GOT3 (cell line): Measurements from ENCODE around the gene MYO9B.
"Not testable (repeated sequence)": the region's sequence is repeated elsewhere in the genome, so short reads cannot be mapped to it uniquely, and the experiment has no call there.

Experiments used
- DNase-seq: peaks from one replicate; lab custom pipeline; 2025; ENCODE audit warnings: mixed read lengths; lab: John Stamatoyannopoulos, UW

Gene MYO9B

DNA sequence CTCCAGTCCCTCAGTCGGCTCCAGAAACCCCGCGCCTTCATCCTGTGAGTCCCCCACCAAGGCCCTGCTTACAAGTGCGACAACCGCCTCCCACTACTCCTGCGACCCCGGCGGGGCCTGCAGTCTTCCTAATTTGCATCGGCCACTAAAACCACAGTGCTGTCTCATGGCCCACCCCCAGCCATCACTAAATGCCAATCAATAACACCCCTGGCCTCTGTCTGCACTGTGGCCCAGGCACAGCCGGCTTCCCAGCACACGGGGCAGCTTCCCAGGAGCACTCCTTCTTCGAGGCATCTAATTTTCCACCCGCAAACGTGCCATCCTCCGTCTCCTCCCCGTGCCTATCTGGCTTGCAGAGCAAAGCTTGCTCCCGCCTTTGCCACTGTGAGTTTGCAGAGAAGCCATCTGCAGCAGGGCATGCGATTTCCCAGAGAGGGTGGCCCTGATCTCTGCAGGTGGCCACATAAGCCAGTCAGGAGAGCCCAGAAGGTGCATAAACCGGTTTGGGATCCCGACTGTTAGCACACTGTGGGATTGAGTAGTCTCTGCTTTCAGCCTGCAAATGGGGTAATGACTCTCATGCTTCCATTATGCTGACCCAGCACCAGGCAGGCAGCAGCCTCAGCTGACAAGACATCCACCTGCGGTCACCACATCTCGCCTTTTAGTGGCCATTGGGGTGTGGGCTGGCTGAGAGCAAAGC is 105.6 kb downstream of the MYO9B start:
- no peak for DNase-seq

DNA sequence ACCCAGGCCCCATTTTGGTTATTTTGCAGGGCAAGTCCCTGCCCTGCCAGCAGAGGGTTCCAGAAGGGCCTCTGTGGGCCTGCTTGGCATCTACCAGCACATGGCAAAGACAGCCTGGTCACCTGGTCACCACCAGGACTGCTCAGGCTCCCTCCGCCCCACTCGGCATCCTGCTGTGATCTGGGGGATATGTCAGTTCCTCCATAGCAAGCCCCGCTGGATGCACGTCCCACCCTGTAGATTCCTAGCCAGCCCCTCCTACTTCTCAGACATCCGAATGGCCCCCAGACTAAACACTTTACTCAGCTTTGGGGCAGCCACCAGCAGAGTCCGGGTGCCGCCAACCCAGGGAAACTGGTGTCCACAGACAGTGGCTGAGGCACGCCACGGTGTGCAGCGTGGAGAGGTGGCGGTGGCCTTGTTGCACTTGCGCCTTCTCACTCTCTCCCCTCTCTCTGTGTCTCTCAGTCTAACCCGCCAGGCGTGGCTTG is 107.7 kb downstream of the MYO9B start:
- no peak for DNase-seq

GRCh38 chr19:17183858-17184321 is 108.3 kb downstream of the MYO9B start:
- no peak for DNase-seq

GRCh38 chr19:17184371-17184841 is 108.8 kb downstream of the MYO9B start:
- no peak for DNase-seq

GRCh38 chr19:17185590-17185989 is 110.0 kb downstream of the MYO9B start:
- DNase-seq: no peak

- not testable (repeated sequence) for DNase-seq
Observed at GRCh38 chr19:17191736-17192135, 116.2 kb downstream of the MYO9B start.

GRCh38 chr19:17192751-17193150 is 117.2 kb downstream of the MYO9B start:
- no peak for DNase-seq

DNA sequence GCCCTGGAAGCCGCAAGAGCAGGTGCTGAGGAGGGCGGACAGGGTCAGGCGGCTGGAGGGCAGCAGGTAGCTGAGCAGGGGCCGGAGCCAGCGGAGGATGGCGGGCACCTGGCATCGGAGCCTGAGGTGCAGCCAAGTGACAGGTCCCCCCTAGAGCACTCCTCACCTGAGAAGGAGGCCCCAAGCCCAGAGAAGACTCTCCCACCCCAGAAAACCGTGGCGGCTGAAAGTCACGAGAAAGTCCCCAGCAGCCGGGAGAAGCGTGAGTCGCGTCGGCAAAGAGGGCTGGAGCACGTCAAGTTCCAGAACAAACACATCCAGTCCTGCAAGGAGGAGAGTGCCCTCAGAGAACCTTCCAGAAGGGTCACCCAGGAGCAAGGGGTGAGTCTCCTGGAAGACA is 119.0 kb downstream of the MYO9B start:
- no peak for DNase-seq

DNA sequence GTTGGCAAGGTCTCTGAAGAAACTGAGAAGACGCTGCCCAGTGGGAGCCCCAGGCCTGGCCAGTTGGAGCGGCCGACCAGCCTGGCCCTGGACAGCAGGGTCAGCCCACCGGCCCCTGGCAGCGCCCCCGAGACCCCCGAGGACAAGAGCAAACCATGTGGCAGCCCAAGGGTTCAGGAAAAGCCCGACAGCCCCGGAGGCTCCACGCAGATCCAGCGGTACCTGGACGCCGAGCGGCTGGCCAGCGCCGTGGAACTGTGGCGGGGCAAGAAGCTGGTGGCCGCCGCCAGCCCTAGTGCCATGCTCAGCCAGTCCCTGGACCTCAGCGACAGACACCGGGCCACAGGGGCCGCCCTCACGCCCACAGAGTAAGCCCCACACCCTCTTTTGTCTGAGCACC is 119.5 kb downstream of the MYO9B start:
- no peak for DNase-seq

- no peak for DNase-seq
Observed at GRCh38 chr19:17196610-17197009, 121.0 kb downstream of the MYO9B start.

GRCh38 chr19:17197666-17198065 is 122.1 kb downstream of the MYO9B start:
- no peak for DNase-seq

GRCh38 chr19:17200408-17201079 is 125.0 kb downstream of the MYO9B start:
- DNase-seq: no peak

GRCh38 chr19:17202249-17202648 is 126.7 kb downstream of the MYO9B start:
- DNase-seq: no peak

- no peak for DNase-seq
Observed at GRCh38 chr19:17202713-17203112, 127.1 kb downstream of the MYO9B start.

GRCh38 chr19:17205237-17206140 is 129.9 kb downstream of the MYO9B start:
- DNase-seq: no peak

DNA sequence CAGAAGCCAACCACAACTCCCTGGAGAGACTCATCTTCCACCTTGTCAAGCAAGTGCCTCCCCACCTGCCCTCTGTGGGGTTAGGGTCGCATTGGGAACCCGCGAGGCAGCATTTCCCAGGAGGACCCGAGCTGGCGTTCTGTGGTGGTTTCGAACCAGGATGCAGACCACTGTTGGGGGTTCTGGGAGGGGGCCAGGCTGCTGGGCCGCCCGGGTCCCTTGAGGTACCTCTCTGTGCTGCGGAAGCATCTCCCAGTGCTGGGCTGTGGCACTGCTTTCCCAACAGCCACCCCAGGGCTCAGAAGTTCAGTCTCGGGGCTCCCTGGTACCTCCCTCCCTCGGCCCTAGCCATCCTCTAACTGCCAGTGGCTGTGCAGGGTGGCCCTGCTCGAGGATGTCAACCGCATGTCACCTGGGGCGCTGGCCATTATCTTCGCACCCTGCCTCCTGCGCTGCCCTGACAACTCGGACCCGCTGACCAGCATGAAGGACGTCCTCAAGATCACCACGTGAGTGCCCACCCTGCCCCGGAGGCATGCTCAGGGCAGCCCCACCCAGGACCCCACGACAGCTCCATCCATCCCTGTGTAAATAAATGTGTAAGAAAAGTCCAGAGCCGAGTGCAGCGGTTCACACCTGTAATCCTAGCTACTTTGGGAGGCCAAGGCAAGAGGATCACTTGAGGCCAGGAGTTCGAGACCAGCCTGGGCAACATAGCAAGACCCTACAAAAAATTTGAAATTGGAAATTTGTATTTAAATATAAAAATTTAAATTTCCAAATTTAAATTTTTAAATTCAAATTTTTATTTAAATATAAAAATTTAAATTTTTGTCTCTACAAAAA is 131.4 kb downstream of the MYO9B start:
- DNase-seq: no peak

- no peak for DNase-seq
Observed at GRCh38 chr19:17209126-17210036, 133.8 kb downstream of the MYO9B start.

- no peak for DNase-seq
Observed at GRCh38 chr19:17210296-17210695, 134.7 kb downstream of the MYO9B start.

DNA sequence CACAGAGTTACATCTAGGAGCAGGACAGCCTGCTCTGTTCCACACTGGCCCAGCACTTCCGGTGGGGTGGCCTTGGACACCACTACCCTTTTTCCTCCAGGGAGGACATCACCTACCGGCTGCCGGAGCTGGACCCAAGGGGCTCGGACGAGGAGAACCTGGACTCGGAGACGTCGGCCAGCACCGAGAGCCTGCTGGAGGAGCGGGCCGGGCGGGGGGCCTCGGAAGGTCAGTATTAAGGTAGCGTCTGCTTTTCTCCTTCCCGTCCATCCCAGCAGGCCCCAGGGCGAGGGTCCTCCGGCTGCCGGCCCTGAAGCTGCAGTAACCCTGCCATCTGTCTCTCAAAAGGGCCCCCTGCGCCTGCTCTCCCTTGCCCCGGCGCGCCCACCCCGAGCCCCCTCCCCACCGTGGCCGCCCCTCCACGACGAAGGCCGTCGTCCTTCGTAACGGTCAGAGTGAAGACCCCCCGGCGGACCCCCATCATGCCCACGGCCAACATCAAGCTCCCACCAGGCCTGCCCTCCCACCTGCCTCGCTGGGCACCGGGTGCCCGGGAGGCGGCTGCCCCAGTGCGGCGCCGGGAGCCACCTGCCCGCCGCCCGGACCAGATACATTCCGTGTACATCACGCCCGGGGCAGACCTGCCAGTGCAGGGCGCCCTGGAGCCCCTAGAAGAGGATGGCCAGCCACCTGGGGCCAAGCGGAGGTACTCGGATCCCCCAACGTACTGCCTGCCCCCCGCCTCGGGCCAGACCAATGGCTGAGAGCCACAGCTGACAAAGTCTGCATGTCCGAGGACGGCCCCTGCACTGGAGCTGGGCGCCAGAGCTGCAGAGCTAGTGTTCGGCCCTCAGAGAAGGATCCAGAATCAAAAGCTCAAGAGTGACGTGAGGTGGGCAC is 136.2 kb downstream of the MYO9B start:
- DNase-seq: no peak
